Measurements from ENCODE around the gene ADAMTS6. TPM values are rescaled to one million over a fixed set of nuclear protein-coding genes. Genes with fewer than 3 reads are reported as not detected.

Gene ADAMTS6
- total RNA-seq, 6 experiments from 2014 or later: 23.1 to 29.9 (median 28.3) TPM

DNA sequence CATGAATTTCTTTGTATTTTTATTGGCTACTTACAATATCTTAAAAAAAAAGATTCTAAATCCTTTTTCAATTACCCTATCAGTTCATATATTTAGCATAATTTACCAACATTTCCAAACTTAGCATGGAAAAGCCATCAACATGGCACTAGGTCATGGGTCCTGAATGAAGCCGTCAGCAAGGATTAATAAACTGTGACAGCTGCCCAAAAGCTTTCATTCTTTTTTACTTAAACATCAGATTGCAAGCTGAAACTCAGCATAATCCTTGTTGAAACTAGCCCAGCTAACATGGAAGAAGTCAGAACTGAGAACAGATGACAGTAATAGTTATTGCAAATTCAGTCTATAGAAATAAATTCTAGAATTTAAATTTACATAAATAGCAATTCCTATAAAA, 209.8 kb downstream of the ADAMTS6 start:
- Mint-ChIP-seq H3K9me3 (no peaks in the 10 kb centered on the region), H3K27me3 (ENCODE audit: insufficient read depth) (peaks cover 4% of the 10 kb centered on the region; the same call in 1 of the 2 replicates), H3K36me3 (ENCODE audit: low read depth) (peaks cover 20% of the 10 kb centered on the region), H3K27ac (no peak overlapping the region), H3K4me3 (no peak overlapping the region), H3K4me1 (ENCODE audit: low read depth) (no peaks in the 10 kb centered on the region)
- TF ChIP-seq, protein P1, sequence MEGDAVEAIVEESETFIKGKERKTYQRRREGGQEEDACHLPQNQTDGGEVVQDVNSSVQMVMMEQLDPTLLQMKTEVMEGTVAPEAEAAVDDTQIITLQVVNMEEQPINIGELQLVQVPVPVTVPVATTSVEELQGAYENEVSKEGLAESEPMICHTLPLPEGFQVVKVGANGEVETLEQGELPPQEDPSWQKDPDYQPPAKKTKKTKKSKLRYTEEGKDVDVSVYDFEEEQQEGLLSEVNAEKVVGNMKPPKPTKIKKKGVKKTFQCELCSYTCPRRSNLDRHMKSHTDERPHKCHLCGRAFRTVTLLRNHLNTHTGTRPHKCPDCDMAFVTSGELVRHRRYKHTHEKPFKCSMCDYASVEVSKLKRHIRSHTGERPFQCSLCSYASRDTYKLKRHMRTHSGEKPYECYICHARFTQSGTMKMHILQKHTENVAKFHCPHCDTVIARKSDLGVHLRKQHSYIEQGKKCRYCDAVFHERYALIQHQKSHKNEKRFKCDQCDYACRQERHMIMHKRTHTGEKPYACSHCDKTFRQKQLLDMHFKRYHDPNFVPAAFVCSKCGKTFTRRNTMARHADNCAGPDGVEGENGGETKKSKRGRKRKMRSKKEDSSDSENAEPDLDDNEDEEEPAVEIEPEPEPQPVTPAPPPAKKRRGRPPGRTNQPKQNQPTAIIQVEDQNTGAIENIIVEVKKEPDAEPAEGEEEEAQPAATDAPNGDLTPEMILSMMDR (IDR thresholded peaks at IDR 0.05): no peak
- no peak for DNase-seq

- H3K36me3 Mint-ChIP-seq (ENCODE audit: low read depth): peaks cover 20% of the 10 kb centered on the region
- H3K4me1 Mint-ChIP-seq (ENCODE audit: low read depth): peaks cover 10% of the 10 kb centered on the region
- no peaks in the 10 kb centered on the region for H3K9me3 Mint-ChIP-seq
- no peak for DNase-seq
- H3K4me3 Mint-ChIP-seq: no peak overlapping the region
- no peaks in the 10 kb centered on the region for H3K27me3 Mint-ChIP-seq (ENCODE audit: insufficient read depth)
- TF ChIP-seq, protein P1 (IDR thresholded peaks at IDR 0.05): no peak
- no peak overlapping the region for H3K27ac Mint-ChIP-seq
These were observed 213.2 kb downstream of the ADAMTS6 start for GRCh38 chr5:65268525-65268924.

DNA sequence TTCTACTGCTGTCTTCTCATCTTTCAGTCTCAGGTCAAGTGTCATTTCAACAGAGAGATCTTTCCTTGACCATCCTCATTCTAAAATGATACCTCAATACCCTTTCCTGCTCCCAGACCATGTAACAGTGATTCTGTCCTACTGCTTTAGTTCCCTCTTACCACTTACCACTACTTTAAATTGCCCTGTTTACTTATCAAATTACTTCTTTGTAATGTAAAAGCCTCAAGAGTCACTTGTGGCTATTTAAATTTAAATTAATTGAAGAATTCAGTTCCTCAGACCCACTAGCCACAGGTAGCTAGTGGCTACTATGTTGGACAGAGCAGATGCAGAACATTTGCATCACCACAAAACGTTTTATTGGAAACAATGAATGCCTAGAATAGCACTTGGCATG, 217.3 kb downstream of the ADAMTS6 start:
- TF ChIP-seq, protein P1 (IDR thresholded peaks at IDR 0.05): no peak
- no peak overlapping the region for H3K4me3 Mint-ChIP-seq
- peaks cover 29% of the 10 kb centered on the region for H3K36me3 Mint-ChIP-seq (ENCODE audit: low read depth)
- DNase-seq: no peak
- H3K27me3 Mint-ChIP-seq (ENCODE audit: insufficient read depth): no peaks in the 10 kb centered on the region
- no peak overlapping the region for H3K27ac Mint-ChIP-seq
- no peaks in the 10 kb centered on the region for H3K9me3 Mint-ChIP-seq
- peaks cover 32% of the 10 kb centered on the region for H3K4me1 Mint-ChIP-seq (ENCODE audit: low read depth)

- H3K27me3 Mint-ChIP-seq (ENCODE audit: insufficient read depth): no peaks in the 10 kb centered on the region
- no peak for DNase-seq
- peak overlapping the region; percentile 48 for H3K27ac Mint-ChIP-seq
- TF ChIP-seq, protein P1 (IDR thresholded peaks at IDR 0.05): no peak
- no peaks in the 10 kb centered on the region for H3K9me3 Mint-ChIP-seq
- H3K4me1 Mint-ChIP-seq (ENCODE audit: low read depth): peaks cover 32% of the 10 kb centered on the region
- H3K36me3 Mint-ChIP-seq (ENCODE audit: low read depth): peaks cover 29% of the 10 kb centered on the region
- no peak overlapping the region for H3K4me3 Mint-ChIP-seq
These were observed 218.4 kb downstream of the ADAMTS6 start for GRCh38 chr5:65263321-65263720.

DNA sequence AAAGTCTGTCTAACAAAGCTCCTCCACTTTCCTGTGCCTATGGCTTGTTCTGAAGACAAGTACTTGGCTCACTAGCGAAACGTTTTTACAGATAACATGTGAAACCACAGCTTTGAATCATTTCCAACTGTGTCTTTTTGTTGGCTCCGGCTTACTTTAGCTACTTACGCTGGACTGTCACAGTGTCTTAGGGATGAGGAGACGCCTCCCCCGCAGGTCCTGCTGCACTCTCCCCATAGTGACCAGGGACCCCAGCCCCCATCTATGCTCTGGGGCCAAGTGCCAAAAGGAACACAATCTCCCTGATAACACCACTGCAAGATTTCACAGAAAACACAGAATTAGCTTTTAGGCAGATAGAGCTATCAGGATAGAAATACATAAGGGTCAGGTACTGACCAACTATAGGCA, 219.1 kb downstream of the ADAMTS6 start:
- Mint-ChIP-seq H3K9me3 (no peaks in the 10 kb centered on the region), H3K4me3 (peak overlapping the region; percentile 73), H3K4me1 (ENCODE audit: low read depth) (peaks cover 32% of the 10 kb centered on the region), H3K36me3 (ENCODE audit: low read depth) (peaks cover 35% of the 10 kb centered on the region), H3K27ac (peak overlapping the region; percentile 73), H3K27me3 (ENCODE audit: insufficient read depth) (no peaks in the 10 kb centered on the region)
- DNase-seq: peak; percentile 84
- TF ChIP-seq, protein P1 (IDR thresholded peaks at IDR 0.05): no peak

DNA sequence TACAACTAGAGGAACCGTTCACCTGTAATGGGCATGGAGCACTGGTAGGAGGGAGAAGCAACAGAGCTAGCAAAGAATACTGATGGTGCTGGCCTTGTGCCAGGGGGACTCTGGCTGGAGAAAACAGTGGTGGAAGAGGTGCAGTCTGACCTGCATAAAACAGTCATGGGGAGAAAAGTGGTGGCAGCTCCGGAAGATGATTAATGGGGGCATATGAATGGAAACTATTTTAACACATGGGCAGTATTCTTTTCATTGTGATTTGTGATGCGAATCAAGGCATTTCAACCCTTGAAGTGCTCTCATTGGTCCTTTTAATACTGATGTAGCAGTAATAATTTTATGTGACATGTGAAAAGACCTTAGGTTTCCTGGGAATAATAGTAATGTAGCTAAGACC, 219.6 kb downstream of the ADAMTS6 start:
- Mint-ChIP-seq H3K36me3 (ENCODE audit: low read depth) (peaks cover 40% of the 10 kb centered on the region), H3K9me3 (no peaks in the 10 kb centered on the region), H3K27ac (peak overlapping the region; percentile 73), H3K4me3 (peak overlapping the region; percentile 73), H3K27me3 (ENCODE audit: insufficient read depth) (no peaks in the 10 kb centered on the region), H3K4me1 (ENCODE audit: low read depth) (peaks cover 32% of the 10 kb centered on the region)
- TF ChIP-seq, protein P1 (IDR thresholded peaks at IDR 0.05): no peak
- no peak for DNase-seq

All from HFFc6 (cell line).